Measurements from ENCODE around the gene COX19.

Gene COX19

GRCh38 chr7:999149-999879, 24.0 kb upstream of the COX19 start:
- WGBS, 2 experiments (ENCODE audit: insufficient coverage in 2 of 2): 85 to 86% methylated on average over 20 to 21 of the region's 28 CpGs
- peaks cover 20% of the 10 kb centered on the region for H3K36me3 ChIP-seq (ENCODE audit: control insufficient read depth, insufficient read depth, low read length)
- peak overlapping the region; percentile 45 for H3K27ac ChIP-seq (ENCODE audit: low read depth, low read length, severe bottlenecking)

GRCh38 chr7:997404-998395, 22.4 kb upstream of the COX19 start:
- no peaks in the 10 kb centered on the region for H3K9me3 ChIP-seq (ENCODE audit: control insufficient read depth, low read length)
- no peak overlapping the region for H3K4me3 ChIP-seq (ENCODE audit: extremely low read depth, insufficient read depth, low read length, poor library complexity, severe bottlenecking)
- no peak overlapping the region for H3K27ac ChIP-seq (ENCODE audit: low read depth, low read length, severe bottlenecking)
- WGBS, 2 experiments (ENCODE audit: insufficient coverage in 2 of 2): 86 to 89% methylated on average over 40 to 44 of the region's 45 CpGs
- H3K36me3 ChIP-seq (ENCODE audit: control insufficient read depth, insufficient read depth, low read length): peaks cover 20% of the 10 kb centered on the region
- H3K4me1 ChIP-seq (ENCODE audit: control insufficient read depth, insufficient read depth, low read length, poor library complexity, severe bottlenecking): peaks cover 12% of the 10 kb centered on the region

More at GRCh38 chr7:999149-999879, 24.0 kb upstream of the COX19 start:
- H3K4me3 ChIP-seq (ENCODE audit: extremely low read depth, insufficient read depth, low read length, poor library complexity, severe bottlenecking): no peak overlapping the region
- peaks cover 12% of the 10 kb centered on the region for H3K4me1 ChIP-seq (ENCODE audit: control insufficient read depth, insufficient read depth, low read length, poor library complexity, severe bottlenecking)
- no peaks in the 10 kb centered on the region for H3K9me3 ChIP-seq (ENCODE audit: control insufficient read depth, low read length)

GRCh38 chr7:996079-996872, 20.9 kb upstream of the COX19 start:
- H3K9me3 ChIP-seq (ENCODE audit: control insufficient read depth, low read length): no peaks in the 10 kb centered on the region
- no peak overlapping the region for H3K4me3 ChIP-seq (ENCODE audit: extremely low read depth, insufficient read depth, low read length, poor library complexity, severe bottlenecking)
- no peak overlapping the region for H3K27ac ChIP-seq (ENCODE audit: low read depth, low read length, severe bottlenecking)
- 93 to 95% methylated on average over 32 to 37 of the region's 38 CpGs for WGBS, 2 experiments (ENCODE audit: insufficient coverage in 2 of 2)
- H3K4me1 ChIP-seq (ENCODE audit: control insufficient read depth, insufficient read depth, low read length, poor library complexity, severe bottlenecking): peaks cover 12% of the 10 kb centered on the region
- peaks cover 20% of the 10 kb centered on the region for H3K36me3 ChIP-seq (ENCODE audit: control insufficient read depth, insufficient read depth, low read length)

GRCh38 chr7:995571-995970, 20.2 kb upstream of the COX19 start:
- Histone ChIP-seq H3K36me3 (ENCODE audit: control insufficient read depth, insufficient read depth, low read length) (peaks cover 20% of the 10 kb centered on the region), H3K27ac (ENCODE audit: low read depth, low read length, severe bottlenecking) (no peak overlapping the region), H3K4me3 (ENCODE audit: extremely low read depth, insufficient read depth, low read length, poor library complexity, severe bottlenecking) (no peak overlapping the region), H3K9me3 (ENCODE audit: control insufficient read depth, low read length) (no peaks in the 10 kb centered on the region), H3K4me1 (ENCODE audit: control insufficient read depth, insufficient read depth, low read length, poor library complexity, severe bottlenecking) (peaks cover 9% of the 10 kb centered on the region)
- 95 to 96% methylated on average over 10 to 14 of the region's 14 CpGs for WGBS, 2 experiments (ENCODE audit: insufficient coverage in 2 of 2)

DNA sequence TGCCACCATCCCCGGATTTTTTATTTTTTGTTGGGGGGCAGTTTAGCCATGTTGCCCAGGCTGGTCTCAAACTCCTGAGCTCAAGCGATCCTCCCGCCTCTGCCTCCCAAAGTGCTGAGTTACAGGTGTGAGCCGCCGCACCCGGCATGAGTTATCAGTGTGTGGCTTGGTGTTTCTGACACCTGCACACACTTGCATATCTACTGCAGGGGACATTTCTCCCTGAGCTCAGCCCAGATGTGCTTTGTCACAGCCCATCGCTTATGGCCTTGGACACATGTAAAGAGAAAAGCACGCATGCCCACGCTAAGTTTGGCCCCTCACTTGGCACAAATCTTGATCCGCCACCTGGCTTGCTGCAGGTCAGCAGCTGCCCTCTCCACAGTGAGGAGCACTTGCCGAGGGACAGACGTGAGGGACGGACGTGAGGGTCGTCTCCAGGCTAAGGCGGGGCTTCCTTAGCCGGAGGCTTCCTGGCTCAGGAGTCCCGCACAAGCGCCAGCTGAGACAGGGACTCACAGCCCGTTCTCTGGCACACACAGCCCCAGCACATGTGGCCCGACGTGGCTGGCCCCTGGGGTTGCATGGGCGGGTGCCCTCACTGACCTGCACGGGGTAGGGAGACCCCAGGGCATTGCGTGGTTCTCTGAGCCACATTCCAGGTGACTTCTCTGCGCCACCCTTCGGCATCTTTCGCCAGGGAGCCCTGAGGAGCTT, 19.4 kb upstream of the COX19 start:
- no peak overlapping the region for H3K4me3 ChIP-seq (ENCODE audit: extremely low read depth, insufficient read depth, low read length, poor library complexity, severe bottlenecking)
- H3K27ac ChIP-seq (ENCODE audit: low read depth, low read length, severe bottlenecking): no peak overlapping the region
- peaks cover 20% of the 10 kb centered on the region for H3K36me3 ChIP-seq (ENCODE audit: control insufficient read depth, insufficient read depth, low read length)
- no peaks in the 10 kb centered on the region for H3K9me3 ChIP-seq (ENCODE audit: control insufficient read depth, low read length)
- H3K4me1 ChIP-seq (ENCODE audit: control insufficient read depth, insufficient read depth, low read length, poor library complexity, severe bottlenecking): peaks cover 2% of the 10 kb centered on the region
- 85 to 90% methylated on average over 25 to 28 of the region's 28 CpGs for WGBS, 2 experiments (ENCODE audit: insufficient coverage in 2 of 2)

DNA sequence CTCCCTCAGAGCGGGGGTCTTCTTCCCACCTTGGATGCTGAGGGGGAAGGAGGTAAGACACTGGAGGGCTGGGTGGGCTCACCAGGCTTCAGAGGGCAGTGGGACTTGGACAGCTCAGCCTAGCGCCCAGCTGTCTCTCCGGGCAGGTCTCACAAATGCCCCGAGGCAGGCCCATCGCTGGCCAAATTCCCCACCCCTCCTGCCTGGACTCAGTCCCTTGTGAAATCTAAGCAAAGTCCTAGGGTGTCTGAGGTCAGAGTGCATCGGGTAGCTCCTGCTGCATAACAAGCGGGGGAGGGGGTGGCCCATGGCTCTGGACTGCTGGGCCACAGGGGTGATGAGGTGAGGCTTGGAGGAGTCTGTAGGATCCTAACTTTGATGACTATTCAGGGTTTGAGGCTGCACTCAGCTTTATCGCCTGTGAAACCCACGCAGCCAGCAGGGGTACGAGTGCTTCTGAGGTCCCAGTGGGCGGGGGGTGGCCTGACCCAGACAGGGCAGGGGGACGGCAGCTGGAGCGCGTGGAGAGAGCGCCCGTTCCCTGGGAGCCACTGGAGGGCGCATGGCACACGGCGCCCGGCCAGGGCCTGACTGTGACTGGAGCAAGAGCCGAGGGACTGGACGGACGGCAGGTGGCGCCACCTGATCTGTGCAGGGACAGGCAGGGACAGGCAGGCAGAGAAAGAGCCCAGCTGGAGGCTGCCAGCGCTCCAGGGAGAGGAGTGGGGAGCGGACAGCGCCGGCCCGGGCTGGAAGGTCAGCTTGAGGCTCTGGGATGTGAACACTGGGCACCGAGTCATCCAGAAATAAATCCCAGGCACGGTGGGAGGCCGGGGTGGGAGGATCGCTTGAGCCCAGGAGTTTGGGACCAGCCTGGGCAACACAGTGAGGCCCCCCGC, 17.6 kb upstream of the COX19 start:
- no peak overlapping the region for H3K4me3 ChIP-seq (ENCODE audit: extremely low read depth, insufficient read depth, low read length, poor library complexity, severe bottlenecking)
- H3K27ac ChIP-seq (ENCODE audit: low read depth, low read length, severe bottlenecking): no peak overlapping the region
- H3K4me1 ChIP-seq (ENCODE audit: control insufficient read depth, insufficient read depth, low read length, poor library complexity, severe bottlenecking): no peaks in the 10 kb centered on the region
- H3K36me3 ChIP-seq (ENCODE audit: control insufficient read depth, insufficient read depth, low read length): peaks cover 13% of the 10 kb centered on the region
- 21 to 22% methylated on average over 29 to 32 of the region's 34 CpGs for WGBS, 2 experiments (ENCODE audit: insufficient coverage in 2 of 2)
- H3K9me3 ChIP-seq (ENCODE audit: control insufficient read depth, low read length): no peaks in the 10 kb centered on the region

- no peaks in the 10 kb centered on the region for H3K9me3 ChIP-seq (ENCODE audit: control insufficient read depth, low read length)
- 89 to 95% methylated on average over 24 to 25 of the region's 34 CpGs for WGBS, 2 experiments (ENCODE audit: insufficient coverage in 2 of 2)
- no peaks in the 10 kb centered on the region for H3K4me1 ChIP-seq (ENCODE audit: control insufficient read depth, insufficient read depth, low read length, poor library complexity, severe bottlenecking)
- no peak overlapping the region for H3K27ac ChIP-seq (ENCODE audit: low read depth, low read length, severe bottlenecking)
- H3K4me3 ChIP-seq (ENCODE audit: extremely low read depth, insufficient read depth, low read length, poor library complexity, severe bottlenecking): no peak overlapping the region
- H3K36me3 ChIP-seq (ENCODE audit: control insufficient read depth, insufficient read depth, low read length): peaks cover 3% of the 10 kb centered on the region
These were observed 16.6 kb upstream of the COX19 start for GRCh38 chr7:991729-992656.

DNA sequence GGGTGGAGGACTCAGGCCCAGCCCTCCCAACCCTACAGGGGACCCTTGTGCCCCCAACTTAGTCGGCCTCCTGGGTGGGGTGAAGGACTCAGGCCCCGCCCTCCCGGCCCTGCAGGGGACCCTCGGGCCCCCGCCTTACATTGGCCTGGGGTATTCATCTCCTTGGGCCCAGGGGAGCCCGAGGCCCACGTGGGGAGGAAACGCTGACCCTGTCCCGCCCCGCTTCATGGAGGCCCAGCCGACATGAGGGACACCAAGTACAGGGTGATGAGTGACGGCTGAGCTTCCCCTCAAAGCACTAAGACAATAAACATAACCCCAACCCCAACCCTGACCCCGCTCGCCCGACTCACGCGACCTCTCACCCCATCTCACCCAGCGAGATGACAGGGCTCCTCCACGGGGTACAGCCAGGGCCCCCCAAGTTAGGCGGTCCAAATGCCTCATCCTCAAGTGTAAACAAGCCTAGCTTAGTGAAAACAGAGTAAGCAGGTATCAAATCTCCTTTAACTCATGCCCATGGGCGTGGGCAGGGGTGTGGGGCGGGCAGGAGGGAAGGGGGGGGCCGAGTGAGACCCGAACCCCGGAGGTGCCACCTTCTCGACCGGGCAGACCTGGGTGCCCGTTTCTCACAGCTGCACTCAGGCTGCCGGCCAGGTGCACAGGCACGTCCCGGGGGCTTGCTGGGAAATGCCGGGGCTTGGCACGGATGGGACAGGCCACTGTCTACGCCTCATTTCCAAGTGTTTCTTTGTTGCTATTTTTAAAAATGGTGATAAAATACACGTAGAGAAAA, 15.8 kb upstream of the COX19 start:
- 93 to 95% methylated on average over 26 to 27 of the region's 35 CpGs for WGBS, 2 experiments (ENCODE audit: insufficient coverage in 2 of 2)
- no peak overlapping the region for H3K27ac ChIP-seq (ENCODE audit: low read depth, low read length, severe bottlenecking)
- H3K9me3 ChIP-seq (ENCODE audit: control insufficient read depth, low read length): no peaks in the 10 kb centered on the region

More for the DNA sequence above, 15.8 kb upstream of the COX19 start:
- Histone ChIP-seq H3K36me3 (ENCODE audit: control insufficient read depth, insufficient read depth, low read length) (no peaks in the 10 kb centered on the region), H3K4me3 (ENCODE audit: extremely low read depth, insufficient read depth, low read length, poor library complexity, severe bottlenecking) (no peak overlapping the region), H3K4me1 (ENCODE audit: control insufficient read depth, insufficient read depth, low read length, poor library complexity, severe bottlenecking) (no peaks in the 10 kb centered on the region)
